Measurements from ENCODE around the gene TMEM225B.

DNA sequence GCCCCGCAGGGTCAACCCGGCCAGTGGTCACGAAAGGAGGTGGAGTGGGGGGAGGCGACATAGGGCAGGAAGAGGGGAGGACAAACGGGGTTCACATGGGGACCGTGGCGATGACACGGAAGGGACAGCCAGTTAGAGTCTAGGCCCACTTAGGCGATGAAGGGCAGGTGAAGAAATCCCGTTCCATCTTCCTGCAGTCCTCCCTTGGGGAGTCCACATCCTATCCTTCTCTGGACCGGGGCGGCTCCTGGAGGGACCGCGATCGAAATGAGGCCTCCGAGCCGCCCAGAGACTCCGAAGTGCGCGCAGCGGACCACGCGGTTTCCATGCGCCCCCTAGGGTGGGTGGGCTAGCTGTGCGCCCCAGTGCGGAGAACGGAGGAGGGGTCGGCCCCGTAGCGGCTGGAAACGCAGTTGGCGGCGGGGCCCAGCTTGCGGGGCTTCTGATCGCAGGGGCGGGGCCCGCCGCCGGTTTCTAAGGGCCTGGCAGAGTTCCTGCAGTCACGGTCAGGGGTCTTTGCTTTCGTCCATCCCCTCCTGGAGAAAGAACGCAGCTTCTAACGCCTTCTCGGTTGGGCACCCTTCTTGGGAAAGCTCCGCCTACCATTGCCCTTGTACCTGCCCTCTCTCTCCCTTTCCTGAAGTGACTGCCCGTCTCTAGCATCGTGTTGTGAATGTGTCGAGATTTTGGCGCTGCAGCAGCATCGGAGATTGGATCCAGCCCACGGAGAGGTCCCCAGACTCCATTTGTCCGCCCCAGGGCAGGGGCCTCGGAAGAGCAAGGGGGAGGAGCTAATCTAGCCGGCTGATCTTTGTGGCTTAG, 17.9 kb upstream of the TMEM225B start:
- TF ChIP-seq, protein P1, sequence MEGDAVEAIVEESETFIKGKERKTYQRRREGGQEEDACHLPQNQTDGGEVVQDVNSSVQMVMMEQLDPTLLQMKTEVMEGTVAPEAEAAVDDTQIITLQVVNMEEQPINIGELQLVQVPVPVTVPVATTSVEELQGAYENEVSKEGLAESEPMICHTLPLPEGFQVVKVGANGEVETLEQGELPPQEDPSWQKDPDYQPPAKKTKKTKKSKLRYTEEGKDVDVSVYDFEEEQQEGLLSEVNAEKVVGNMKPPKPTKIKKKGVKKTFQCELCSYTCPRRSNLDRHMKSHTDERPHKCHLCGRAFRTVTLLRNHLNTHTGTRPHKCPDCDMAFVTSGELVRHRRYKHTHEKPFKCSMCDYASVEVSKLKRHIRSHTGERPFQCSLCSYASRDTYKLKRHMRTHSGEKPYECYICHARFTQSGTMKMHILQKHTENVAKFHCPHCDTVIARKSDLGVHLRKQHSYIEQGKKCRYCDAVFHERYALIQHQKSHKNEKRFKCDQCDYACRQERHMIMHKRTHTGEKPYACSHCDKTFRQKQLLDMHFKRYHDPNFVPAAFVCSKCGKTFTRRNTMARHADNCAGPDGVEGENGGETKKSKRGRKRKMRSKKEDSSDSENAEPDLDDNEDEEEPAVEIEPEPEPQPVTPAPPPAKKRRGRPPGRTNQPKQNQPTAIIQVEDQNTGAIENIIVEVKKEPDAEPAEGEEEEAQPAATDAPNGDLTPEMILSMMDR (IDR thresholded peaks at IDR 0.05): peak in 2 of 4 experiments; percentile 14 to 32
- no peak for TF ChIP-seq POLR2A (IDR thresholded peaks at IDR 0.05)
